GM13977 (cell line): ENCODE data around the gene PCARE.
A peak's percentile ranks its signal among the peaks of the same experiment; 100 is the strongest.

Source experiments
- DNase-seq: peaks from one replicate; pipeline ENCODE4 v3.0.0; 2012; ENCODE audit warnings: low spot score
- CTCF ChIP-seq: IDR thresholded peaks from 2 replicates; pipeline ENCODE4 v1.5.1; 2012; ENCODE audit warnings: mild to moderate bottlenecking, control low read depth; ENCODE audit not compliant: insufficient read depth; ENCODE audit errors: extremely low read depth, missing control alignments
- in situ Hi-C: fragments of 300-500 bp; cut with MboI; formaldehyde crosslinking; loops from one replicate; pipeline ENCODE4 v1.12.0; 2022; ENCODE audit warnings: low sequenced_read_pairs, low pct_unique_long_range_greater_than_20kb, mixed read lengths, inconsistent platforms; ENCODE audit not compliant: unreplicated experiment

Gene PCARE

DNA sequence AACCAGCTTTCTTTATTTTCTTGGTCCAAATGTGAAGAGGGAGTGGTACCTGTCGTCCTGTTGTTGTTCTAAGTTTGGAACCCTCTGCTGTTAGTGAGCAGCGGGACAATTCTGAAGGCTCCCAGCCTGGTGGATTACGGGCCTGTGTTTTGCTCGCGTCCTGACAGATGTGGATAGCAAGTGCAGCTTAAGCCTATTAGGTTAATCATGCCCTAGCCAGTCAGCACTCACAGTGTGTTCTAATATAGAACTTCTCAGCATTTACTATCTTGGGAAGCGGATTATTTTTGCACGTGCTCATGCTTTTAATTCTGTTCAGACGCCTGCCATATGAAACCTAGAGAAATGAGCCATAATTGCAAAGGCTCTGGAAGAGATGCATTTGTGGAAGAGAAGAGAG lies at the start of gene PCARE:
TSS of gene PCARE (minus strand) at position 113 of the 400 bp plus-strand sequence. CDS start 262 bp downstream, outside the sequence.
- in situ Hi-C loops = no loop called here
- DNase-seq = no peak
- no peak for TF ChIP-seq CTCF

GRCh38 chr2:29123617-29124349 lies 49.5 kb upstream of the PCARE start:
- in situ Hi-C loops = no loop called here
- no peak for TF ChIP-seq CTCF
- no peak for DNase-seq

GRCh38 chr2:29120846-29121245 lies 46.5 kb upstream of the PCARE start:
- in situ Hi-C loops = no loop called here
- DNase-seq = no peak
- TF ChIP-seq CTCF = no peak

- no peak for TF ChIP-seq CTCF
- DNase-seq = no peak
- in situ Hi-C loops = no loop called here
Measured at GRCh38 chr2:29119211-29119610, 44.9 kb upstream of the PCARE start.

- DNase-seq = no peak
- no peak for TF ChIP-seq CTCF
- in situ Hi-C loops = no loop called here
Measured at GRCh38 chr2:29117636-29118303, 43.4 kb upstream of the PCARE start.

- DNase-seq = peak; percentile 60
- TF ChIP-seq CTCF = no peak
- in situ Hi-C loops = no loop called here
Measured at GRCh38 chr2:29115797-29116781, 41.8 kb upstream of the PCARE start.
